Islet precursor cell (in vitro differentiated cells): ENCODE data around the gene HES2.
"Not testable (repeated sequence)": the region's sequence is repeated elsewhere in the genome, so short reads cannot be mapped to it uniquely, and the experiment has no call there.

Experiments
- DNase-seq: peaks from one replicate; pipeline ENCODE4 v3.0.0-alpha.2; 2018

Gene HES2

DNA sequence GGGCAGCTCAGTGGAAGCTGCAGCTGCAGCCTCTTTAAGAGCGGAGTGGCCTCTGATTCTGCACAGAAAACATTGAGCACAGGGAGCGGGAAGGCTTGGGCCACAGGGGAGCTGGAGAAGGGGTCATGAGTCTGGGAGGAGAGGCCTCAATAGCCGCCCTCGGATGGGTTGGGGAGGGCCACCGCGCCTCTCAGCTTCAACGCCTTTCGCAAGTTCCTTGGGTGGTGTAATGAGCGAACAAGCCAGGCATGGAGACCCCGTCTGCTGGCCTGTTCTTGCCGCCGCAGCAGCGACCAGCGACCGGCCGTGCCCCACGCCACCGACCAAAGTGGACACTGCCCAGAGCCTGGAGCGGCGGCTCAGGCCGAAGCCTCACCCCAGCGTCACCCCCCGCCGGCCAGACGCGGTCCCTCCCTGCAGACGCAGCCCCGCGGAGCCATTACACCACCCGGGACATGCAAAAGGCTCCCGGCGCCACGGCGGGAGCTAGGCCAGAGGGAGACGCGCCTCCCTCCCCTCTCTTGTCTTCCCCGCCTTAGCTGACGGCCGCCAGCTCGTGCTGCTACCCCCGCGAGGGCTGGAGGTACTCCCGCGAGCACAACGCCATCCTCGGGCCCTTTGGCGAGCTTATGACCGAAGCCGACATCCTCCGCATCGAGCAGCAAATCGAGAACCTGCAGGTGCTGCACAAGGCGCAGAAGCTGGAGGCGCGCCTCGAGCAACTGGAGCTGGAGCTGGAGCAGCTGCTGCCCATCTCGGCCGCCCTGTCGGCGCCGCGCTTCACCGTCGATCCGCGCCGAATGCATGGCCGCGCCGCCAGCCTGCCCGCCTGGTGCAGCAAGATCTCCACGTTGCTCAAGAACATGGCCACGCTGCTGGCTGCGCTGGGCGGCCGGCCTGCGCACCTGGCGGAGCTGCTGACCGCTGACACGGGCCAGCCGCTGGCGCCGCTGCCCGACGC is 34.5 kb upstream of the HES2 start:
- not testable (repeated sequence) for DNase-seq

DNA sequence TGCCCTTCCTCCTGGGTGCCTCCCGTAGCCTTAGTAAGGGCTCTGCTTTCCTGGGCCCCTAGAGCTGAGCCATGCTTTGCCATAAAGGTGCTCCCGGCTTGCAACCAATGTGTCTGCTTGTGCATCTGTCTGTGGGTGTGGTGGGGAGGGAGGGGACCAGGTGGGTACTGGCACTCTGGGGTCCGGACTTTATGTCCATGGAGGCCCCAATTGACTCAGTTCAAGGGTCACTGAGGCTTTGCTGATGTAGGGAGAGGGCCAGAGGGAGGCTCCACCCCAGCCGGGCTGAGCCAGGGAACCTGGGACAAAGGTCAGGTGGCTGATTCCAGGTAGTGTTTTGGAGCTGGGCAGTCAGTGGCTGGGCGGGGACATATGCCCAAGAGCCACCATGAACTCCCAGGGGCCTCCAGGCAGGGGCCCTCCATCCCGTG is 31.2 kb upstream of the HES2 start:
- DNase-seq, result no peak

DNA sequence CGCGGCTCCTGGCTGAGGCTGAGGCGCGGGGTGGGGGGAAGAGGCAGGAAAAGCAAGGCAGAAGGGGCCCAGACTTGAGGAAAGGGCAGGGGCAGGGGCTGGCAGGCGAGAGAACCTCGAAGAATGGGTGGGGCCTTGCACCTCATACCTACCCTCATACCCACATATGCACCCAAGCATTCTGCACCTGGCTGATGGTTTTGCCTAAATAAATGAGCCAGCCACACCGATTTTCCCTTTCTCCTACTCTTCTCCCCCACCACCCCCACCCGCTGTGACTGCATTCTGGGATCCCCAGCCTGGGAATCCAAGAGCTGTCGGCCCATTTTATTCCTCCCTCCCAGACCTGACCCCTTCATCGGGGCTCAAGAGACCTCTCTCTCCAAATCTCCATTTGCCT is 30.8 kb upstream of the HES2 start:
- not testable (repeated sequence) for DNase-seq

DNA sequence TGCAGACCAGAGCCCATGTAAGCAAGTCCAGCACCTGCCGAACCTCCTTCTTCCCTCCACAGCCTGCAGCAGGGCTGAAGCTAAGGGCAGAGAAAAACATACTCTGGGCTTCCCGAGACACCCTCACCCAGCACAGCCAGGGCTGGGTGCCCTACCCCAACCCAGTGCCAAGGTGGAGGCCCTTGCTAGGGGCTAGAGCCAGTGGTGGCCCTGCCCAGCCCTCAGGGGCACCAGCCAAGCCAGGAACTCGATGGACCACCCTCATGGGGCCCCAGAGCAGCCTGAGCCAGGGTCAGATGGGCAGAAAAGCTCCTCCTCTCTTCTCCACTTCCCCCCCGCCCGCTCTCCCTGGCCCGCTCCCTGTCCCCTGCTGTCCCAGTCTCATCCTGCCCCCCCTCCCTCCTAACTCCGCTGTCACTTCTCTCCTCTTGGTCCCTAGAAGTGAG is 30.3 kb upstream of the HES2 start:
- DNase-seq, result no peak

DNA sequence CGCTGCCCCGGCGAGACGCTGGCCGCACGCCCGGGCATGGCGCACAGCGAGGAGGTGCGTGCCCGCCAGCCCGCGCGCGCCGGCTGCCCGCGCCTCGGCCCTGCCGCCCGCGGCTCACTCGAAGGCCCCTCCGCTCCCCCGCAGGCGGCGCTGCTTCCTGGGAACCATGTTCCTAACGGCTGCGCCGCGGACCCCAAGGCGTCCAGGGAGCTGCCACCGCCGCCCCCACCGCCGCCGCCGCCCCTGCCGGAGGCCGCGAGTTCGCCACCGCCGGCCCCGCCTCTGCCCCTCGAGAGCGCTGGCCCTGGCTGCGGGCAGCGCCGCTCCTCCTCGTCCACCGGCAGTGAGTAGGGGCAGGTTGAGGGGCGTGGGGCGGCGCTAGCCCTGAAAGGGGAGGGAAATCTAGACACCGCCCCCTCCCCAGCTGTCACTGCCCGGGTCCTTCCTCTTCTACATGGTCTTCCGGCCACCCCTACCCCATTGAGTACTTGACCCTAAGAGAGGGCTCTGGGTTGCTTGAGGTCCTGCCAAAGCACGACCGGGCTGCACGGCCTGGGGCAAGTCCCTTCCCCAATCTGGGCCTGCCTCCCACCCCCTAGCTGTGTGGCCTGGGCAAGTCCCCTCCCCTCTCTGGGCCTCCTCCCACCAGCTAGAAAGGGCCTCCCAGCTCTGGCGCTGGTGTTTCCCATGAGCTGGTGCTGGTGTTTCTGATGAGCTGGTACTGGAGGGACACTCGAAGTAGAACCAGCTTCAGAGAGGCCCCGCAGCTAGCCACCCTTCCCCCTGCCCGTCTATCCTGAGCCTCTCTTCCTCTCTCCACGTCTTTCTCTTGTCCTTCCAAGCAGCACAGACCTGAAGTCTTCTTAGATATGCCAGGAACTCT is 29.3 kb upstream of the HES2 start:
- DNase-seq, result peak; percentile 79

DNA sequence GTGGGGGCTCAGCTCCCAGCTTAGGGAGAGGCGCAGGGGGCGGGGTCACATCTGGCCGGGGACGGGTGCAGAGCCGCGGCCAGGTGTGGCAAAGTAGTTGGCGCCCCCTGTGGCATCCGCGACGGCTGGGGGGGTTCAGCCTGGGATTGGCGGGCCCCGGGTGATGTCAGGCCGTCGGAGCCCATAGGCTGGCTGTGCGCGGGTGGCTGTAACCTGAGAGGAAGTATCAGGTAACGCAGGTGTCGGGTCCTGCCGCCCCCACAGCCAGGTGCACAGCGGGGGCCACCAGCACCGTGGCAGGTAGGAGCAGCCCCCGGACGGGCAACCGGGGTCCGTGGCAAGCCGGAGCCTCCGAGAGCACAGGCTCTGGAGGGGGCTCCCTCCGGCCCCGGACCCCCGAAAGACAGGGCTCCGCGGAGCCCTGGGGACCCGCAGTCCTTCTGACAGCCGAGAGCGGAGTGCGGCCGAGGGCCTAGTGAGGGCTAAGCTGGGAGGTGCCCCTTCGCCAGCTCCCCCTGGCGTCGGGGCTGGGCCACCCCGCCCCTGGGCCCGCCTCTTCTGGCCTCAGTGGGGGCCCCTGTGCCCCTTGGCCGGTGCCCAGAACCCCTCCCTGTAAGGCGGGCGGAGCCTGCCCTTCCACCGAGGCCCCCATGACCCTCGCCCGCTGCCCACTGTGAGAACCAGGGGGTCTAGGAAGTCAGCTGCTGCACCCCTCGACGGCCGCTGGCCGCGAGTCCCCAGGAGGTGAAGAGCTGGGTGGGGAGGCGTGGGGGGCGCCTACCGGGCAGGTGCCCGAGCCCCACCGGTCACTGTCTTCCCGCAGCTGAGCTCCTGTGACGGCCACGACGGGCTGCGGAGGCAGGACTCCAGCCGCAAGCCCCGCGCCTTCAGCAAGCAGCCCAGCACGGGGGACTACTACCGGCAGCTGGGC is 28.4 kb upstream of the HES2 start:
- peak; percentile 88 for DNase-seq

DNA sequence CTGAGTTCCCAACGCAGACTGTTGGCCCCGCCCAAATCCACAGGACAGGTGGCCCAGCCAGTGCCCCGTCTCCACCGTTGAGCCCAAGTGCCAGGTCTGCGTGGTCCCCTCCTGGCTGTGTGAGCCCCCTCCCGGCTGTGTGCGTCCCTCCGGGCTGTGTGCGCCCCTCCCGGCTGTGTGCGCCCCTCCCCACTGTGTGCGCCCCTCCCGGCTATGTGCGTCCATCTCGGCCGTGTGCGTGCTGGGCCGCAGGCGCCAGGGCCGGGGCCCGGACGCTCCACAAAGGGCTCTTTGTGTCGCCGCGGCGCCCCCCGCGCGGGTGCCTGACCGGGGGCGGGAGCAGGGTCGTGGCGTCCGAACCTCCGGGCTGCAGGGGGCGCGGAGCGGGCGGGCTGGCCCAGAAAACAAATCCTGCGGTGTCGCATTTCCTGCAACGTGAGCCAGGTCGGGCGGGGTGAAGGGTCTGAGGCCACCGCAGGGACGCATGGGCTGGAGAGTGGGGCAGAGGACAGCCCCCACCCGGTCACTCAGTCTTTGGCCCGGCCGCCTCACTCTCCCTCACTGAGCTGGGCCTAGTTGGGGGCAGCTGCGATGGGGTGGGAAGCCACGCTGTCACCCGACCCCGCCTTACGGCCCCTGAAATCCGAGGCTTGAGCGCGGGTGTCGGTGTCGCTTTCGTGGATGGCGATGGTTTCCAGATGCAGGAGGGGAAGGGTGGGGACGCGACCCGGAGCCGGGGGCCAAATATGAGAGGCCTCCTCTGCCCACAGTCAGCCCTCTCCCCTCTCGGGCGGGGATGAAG is 27.5 kb upstream of the HES2 start:
- DNase-seq, result peak; percentile 81

DNA sequence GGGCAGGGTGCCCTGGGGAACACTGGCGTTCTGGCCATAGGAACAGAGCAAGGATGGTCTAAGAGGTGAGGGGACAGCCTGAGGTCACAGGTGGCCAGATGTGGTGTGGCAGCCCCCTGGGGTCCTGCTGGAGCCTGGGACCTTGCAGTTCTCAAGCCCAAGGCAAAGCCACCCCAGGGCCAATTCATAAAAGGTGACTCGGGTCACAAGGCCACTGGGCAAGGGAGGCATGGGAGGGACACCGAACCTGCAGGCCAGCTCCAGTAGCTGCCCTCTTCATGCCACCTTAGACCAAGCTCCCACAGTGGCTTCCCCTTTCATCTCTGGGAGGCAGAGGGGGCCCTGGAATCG is 26.9 kb upstream of the HES2 start:
- no peak for DNase-seq

DNA sequence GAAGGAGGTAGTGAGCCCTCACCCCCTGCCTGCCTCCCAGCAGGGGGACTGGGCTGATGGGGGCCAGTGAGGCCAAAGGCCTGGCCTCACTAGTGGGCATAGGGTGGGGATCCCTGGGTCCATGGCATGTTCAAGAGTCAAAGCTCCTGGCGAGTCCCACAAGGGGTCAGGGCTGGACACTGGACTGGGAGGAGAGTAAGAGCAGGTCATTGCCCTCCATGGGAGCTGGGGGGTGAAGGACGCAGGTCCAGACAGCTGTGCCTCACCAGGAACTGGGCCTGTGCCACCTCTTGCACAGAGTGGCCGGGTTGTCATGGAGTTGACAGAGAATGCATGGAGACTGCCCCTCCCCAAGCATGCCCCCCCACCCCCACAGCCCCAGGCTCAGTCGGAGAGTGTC is 26.2 kb upstream of the HES2 start:
- DNase-seq, result not testable (repeated sequence)

DNA sequence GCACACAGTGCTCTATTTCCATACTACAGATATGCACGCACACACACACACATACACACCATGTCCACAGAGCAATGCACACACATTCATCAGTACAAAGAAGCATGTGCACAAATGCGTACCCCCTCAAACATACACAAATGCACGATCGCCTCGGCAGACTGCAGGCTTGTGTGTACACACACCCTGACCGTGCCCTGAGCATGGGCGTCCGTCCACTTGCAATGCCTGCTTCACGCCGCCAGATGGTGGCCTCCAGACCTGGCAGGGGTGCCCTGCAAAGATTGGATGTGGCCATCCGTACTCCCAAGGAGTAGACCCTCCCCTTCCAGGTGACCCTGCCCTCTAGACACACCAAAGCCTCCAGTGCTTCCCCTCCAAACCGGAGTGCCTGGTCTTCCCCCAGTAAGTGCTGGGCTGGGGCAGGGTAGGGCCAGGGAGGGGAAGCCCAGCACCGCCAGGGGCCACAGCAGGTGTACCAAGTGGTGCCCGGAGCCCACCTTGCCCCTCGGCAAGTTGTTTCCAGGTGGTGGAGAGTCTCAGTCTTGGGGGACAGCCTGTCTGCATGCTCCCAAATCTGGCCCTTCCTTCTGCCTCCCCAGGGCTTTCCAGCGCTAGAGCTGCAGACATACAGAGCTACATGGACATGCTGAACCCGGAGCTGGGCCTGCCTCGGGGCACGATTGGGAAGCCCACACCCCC is 25.5 kb upstream of the HES2 start:
- DNase-seq, result peak; percentile 88

DNA sequence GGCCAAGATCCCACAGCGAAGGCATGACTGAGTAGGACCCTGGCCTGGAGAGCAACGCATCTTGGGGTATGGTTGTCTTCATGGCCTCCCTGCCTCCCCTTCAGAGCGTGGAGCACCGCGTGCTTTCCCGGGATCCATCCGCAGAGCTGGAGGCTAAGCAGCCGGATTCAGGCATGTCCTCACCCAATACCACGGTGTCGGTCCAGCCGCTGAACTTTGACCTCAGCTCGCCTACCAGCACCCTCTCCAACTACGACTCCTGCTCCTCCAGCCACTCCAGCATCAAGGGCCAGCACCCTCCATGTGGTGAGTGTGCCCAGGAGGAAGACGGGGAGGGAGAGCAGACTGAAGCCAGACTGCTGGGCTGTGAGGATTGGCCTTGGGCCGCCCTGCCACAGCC is 24.7 kb upstream of the HES2 start:
- DNase-seq, result no peak

DNA sequence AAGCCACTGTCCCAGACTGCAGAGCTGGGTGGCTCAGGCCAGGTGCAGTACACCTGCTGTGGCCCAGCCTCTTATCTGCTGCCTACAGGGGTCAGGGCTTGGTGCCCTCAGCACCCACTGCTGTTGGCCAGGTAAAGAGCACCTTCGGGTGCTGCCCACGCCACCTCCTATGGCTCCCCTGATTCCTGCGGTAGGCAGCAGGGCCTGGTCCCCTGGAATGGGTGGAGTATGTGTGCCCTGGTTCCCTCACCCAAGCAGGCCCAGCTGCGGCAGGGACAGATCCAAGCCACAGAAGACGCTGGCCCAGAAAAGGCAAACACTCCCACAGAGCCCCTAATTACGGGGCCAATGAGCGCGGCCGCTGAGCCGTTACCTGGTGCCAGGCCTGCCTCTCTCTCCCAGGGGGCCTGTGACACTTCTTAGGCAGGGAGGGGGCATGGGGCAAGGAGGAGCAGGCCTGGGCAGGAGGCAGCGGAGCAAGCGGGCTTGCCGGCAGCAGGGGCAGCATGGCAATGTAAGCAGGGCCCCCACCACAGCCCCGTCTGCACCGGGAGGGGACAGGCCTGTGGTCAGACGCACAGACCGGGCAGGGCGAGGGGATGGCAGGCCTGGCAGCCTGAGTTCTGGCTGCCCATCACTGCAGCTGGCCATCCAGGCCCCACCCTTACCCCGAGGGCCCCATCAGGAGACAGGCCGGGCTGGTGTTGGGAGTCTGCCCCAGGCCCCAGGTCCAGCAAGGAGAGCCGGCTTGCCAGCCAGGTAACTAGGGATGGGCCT is 23.8 kb upstream of the HES2 start:
- no peak for DNase-seq

DNA sequence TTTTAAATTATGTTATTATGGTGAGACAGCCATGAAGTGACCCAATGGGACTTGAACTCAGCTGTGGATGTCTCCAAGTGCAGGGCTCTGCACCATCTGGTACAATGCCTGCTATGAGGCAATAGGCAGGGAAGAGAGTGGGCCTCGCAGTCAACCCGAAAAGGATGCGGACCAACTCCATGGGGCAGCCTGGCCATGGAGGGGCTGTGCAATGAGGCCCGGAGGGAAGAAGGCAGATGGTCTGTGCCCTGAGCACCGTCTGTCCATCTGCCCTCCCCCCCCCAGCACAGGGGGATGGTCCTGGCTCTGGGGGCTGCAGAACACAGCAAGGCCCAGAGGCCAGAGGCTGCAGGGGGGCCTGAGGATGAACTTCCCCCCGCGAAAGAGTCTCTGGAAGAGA is 21.9 kb upstream of the HES2 start:
- no peak for DNase-seq

DNA sequence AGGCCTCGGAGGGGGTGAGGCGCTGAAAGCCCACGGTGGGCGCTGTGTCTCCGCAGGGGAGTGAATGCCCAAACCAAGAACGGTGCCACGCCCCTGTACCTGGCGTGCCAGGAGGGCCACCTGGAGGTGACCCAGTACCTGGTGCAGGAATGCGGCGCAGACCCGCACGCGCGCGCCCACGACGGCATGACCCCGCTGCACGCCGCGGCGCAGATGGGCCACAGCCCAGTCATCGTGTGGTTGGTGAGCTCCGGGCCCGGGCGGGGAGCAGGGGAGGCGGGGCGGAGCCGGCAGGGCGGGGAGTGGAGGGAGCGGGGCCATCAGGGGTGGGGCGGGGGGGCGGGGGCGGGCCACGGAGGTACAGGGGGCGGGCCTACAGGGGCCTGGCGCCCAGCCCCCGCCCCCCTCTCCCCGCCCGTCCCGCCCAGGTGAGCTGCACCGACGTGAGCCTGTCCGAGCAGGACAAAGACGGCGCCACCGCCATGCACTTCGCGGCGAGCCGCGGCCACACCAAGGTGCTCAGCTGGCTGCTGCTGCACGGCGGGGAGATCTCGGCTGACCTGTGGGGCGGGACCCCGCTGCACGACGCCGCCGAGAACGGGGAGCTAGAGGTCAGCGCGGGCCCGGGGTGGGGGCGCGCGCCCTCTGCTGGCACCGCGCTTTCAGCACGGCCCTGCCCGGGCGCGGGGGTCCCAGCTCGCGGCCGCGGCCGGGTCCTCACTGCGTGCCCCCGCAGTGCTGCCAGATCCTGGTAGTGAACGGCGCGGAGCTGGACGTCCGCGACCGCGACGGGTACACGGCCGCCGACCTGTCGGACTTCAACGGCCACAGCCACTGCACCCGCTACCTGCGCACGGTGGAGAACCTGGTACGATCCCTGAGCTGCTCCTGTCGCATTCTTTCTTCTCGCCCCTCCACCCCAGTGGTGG is 20.7 kb upstream of the HES2 start:
- peak; percentile 90 for DNase-seq

DNA sequence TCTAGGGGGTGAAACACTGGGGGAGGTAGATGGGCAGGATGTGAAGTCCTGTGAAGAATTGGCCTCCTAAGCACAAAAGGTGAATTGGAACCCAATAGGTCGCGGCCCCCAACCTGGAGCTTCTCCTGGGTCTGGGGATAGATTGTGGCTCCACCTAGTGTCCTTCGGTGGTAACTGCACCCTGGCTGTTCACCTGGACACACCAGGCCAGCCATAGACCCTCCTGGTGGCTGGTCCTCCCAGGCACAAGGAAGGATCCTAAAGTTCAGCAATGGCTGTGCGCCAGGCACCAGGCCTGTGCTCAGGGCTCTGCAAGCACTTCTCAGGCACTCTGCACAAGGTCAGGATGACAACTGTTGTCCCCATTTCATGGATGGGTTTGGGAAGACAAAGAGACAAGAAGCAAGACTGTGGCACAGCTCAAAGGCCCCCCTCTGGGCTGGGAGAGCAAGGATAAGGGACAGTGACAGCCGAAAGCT is 18.4 kb upstream of the HES2 start:
- DNase-seq, result peak; percentile 94

DNA sequence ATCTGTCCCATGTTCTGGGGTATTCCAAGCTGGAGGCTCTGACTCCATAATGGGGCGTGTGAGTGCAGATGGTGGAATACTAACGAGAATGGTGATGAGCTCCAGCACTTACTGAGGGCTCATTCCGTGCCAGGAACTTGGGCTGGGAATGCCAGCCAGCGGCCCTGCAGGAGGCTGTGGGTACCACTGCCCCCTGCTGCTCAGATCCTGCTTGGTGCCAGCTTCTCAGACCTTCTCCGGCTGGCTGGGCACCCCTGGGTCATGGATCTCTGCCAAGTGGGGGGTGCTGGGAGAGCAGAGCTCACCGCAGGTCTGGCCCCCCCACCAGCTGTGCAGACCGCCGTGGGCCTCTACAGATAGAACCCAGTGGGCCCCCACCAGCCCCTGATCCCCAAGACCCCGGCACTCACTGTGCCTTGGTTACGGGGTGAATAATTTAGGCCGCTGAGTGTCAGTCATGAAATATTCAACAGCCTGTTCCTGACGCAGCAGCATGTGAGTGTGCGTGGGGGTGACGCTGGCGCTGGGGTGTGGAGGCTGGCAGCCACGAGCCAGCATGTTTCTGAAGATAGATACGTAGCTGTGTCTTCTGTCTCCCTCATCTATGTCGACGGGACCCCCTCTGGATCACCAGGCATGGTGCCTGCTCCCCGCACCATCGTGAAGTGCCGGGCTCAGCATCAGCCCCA is 17.4 kb upstream of the HES2 start:
- DNase-seq, result not testable (repeated sequence)

DNA sequence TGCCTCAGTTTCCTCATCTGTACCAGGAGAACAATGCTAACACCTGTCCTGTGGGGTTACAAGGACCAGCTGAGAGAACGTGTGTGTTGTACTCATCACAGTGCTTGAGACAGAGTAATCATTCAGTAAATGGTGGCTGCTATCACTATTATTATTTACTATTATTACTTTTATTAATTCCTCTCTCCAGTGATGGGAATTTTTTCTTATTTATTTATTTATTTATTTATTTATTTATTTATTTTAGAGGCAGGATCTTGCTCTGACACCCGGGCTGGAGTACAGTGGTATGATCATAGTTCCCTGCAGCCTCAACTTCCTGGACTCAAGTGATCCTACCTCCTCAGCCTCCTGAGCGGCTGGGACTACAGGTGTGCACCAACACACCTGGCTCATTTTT is 16.6 kb upstream of the HES2 start:
- DNase-seq, result not testable (repeated sequence)

DNA sequence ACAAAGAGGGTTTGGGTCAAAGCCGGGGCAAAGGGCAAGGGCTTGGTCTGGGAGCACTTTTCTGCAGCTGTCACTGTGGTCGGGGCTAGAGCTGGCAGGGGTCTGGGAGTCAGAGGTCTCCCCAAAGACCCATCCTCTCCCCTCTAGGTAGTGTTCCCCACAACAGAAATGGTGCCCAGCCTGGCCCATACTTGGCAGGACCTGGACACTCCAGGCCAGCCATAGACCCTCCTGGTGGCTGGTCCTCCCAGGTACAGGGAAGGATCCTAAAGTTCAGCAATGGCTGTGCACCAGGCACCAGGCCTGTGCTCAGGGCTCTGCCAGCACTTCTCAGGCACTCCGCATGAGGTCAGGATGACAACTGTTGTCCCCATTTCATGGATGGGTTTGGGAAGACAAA is 15.8 kb upstream of the HES2 start:
- no peak for DNase-seq
